RWPE2 (cell line): ENCODE measurements around the gene ANKRD60.
A peak's percentile ranks its signal among the peaks of the same experiment; 100 is the strongest.

Experiments used
- ATAC-seq: fragments of 200-7000 bp; cut with Tn5 transposase; 3 replicates; pipeline ENCODE4 v1.9.1; 2021; ENCODE audit warnings: low read depth
- DNase-seq: peaks from one replicate; pipeline ENCODE4 v3.0.0-alpha.2; 2020; ENCODE audit warnings: low spot score
- H3K27ac ChIP-seq: fragments of 450-650 bp; 2 replicates; pipeline ENCODE4 v1.5.1; 2017; ENCODE audit warnings: mild to moderate bottlenecking; ENCODE audit not compliant: poor library complexity, severe bottlenecking
- H3K27me3 ChIP-seq: fragments of 250-450 bp; sonication (Bioruptor Pico); 2 replicates; pipeline ENCODE4 v1.5.1; 2021; ENCODE audit warnings: mild to moderate bottlenecking, moderate library complexity; ENCODE audit not compliant: insufficient read depth, poor library complexity, severe bottlenecking
- H3K36me3 ChIP-seq: fragments of 250-450 bp; sonication (Bioruptor Pico); 2 replicates; pipeline ENCODE4 v1.5.1; 2020; ENCODE audit warnings: low read depth, mild to moderate bottlenecking, moderate library complexity
- H3K4me1 ChIP-seq: fragments of 250-450 bp; sonication (Bioruptor Pico); 2 replicates; pipeline ENCODE4 v1.5.1; 2021; ENCODE audit warnings: mild to moderate bottlenecking, moderate library complexity; ENCODE audit not compliant: insufficient read depth, poor library complexity, severe bottlenecking
- H3K4me3 ChIP-seq: fragments of 250-450 bp; sonication (Bioruptor Pico); 2 replicates; pipeline ENCODE4 v1.5.1; 2021; ENCODE audit warnings: mild to moderate bottlenecking, moderate library complexity; ENCODE audit not compliant: severe bottlenecking
- H3K9me3 ChIP-seq: fragments of 250-450 bp; sonication (Bioruptor Pico); 2 replicates; pipeline ENCODE4 v1.5.1; 2021; ENCODE audit warnings: mild to moderate bottlenecking, moderate library complexity; ENCODE audit not compliant: severe bottlenecking
- CTCF ChIP-seq: fragments of 450-650 bp; IDR thresholded peaks from one replicate; pipeline ENCODE4 v1.5.1; 2017; ENCODE audit warnings: mild to moderate bottlenecking, moderate library complexity; ENCODE audit not compliant: poor library complexity, severe bottlenecking

ANKRD60 gene

DNA sequence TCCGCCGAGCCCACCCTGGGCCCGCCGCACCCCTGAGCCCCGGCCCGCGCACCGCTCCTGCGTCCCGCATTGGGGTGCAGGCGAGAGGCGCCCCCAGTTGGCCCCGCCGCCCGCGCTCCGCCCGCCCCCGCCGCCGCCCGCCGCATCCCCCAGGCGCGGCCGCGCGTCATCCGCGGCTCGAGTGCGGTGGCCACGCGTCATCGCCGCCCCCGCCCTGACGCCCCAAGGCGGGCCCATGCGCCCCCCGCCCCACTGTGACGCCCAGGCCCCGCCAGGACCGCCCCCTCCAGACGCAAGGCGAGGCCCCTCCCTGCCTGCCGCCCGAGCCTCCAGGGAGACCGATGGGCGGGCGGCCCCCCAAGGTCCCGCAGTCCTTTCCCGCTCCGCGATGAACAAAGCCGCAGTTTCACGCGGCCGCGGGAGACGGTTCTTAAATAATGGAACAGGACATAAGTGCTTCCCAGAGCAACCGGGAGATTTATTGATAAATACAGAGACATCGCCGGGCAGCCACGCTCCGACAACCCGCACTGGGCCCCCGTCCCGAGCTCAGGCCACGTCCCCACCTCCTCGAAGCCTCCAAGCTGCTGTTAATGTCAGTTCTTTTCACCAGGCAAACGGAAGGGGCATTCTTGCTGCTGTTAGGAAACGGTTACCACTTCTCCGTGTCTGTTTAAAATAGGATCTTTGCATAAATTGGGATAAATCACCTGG is at the start of gene ANKRD60:
Gene ANKRD60, minus strand, starts transcription at position 170 of the 714 bp plus-strand sequence. Its CDS starts 0 bp downstream, at position 170.
- Histone ChIP-seq H3K27ac (no peak within 1 kb of the TSS), H3K36me3 (peaks cover 12% of the 10 kb centered on the region), H3K4me1 (no peaks in the 10 kb centered on the region), H3K9me3 (no peaks in the 10 kb centered on the region), H3K4me3 (no peak within 1 kb of the TSS), H3K27me3 (peaks cover 49% of the 10 kb centered on the region)
- peak; percentile 10; the same call in 1 of the 3 replicates for ATAC-seq
- peak; percentile 75 for DNase-seq
- TF ChIP-seq CTCF: no peak

DNA sequence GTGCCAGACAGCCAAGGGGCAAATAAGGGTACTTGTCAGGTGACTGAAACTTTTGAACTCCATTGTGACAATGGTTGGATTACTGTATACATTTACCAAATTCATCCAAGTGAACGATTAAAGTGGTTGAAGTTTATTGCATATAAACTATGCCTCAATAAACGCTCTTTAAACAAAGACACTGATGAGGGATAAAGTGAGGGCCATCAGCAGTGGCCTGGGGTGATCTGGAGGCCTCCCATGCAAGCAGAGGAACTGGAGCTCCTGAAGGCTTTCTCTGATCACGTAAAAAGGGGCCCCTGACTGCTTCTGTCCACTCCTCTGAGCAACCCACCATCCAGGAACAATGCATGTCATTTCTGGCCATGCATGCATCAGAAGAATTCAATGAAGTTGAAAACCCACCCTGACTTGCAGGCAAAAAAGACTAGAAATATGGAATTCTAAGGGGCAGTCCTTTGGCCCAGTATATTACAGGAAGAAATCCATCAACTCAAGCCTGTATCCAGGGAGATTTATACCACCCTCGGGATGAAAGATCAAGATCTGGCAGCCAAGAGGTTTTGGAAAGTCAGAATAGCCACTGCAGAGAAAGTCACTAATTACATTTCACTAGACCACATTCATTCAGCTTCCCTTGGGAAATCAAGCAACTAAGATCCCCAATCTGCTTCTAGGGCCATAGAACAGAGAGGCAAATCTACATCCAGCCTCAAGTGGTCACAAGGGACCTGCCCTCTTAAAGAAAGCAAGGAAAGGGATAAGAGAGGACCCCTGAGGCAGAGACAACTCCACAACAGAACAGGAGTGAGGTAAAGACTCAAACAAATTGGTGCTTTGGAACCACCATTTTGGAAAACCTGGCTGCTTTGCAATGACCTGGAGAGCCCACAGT is 49.4 kb upstream of the ANKRD60 start:
- Histone ChIP-seq H3K36me3 (peaks cover 24% of the 10 kb centered on the region), H3K27me3 (no peaks in the 10 kb centered on the region), H3K4me1 (no peaks in the 10 kb centered on the region), H3K27ac (no peak overlapping the region), H3K4me3 (no peak overlapping the region), H3K9me3 (peaks cover 11% of the 10 kb centered on the region)
- DNase-seq (no peak), ATAC-seq (no peak)
- TF ChIP-seq CTCF: no peak

DNA sequence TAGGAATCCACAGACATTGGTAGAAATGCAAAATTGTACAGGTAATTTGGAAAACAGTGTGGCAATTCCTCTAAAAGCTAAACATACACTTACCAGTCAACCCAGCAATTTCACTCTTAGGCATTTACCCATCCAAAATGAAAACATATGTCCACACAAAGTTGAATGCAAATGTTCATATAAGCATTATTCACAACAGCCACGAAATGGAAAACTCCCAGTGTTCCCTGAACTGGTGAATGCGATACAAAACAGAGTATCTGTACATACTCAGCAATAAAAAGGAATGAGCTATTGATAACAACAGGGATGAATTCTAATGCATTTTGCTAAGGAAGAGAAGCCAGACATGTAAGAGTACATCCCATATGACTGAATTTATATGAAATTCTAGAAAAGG is 48.7 kb upstream of the ANKRD60 start:
- no peak for ATAC-seq
- no peak for DNase-seq
- H3K9me3 ChIP-seq: peaks cover 11% of the 10 kb centered on the region
- H3K4me3 ChIP-seq: no peak overlapping the region
- H3K27me3 ChIP-seq: no peaks in the 10 kb centered on the region
- TF ChIP-seq CTCF: no peak
- peaks cover 32% of the 10 kb centered on the region for H3K36me3 ChIP-seq
- H3K4me1 ChIP-seq: no peaks in the 10 kb centered on the region
- H3K27ac ChIP-seq: no peak overlapping the region

GRCh38 chr20:58274384-58274783 is 45.9 kb upstream of the ANKRD60 start:
- DNase-seq (no peak), ATAC-seq (no peak)
- peaks cover 11% of the 10 kb centered on the region for H3K9me3 ChIP-seq
- H3K27ac ChIP-seq: no peak overlapping the region
- no peak overlapping the region for H3K4me3 ChIP-seq
- H3K4me1 ChIP-seq: no peaks in the 10 kb centered on the region
- TF ChIP-seq CTCF: no peak
- H3K27me3 ChIP-seq: no peaks in the 10 kb centered on the region
- peaks cover 49% of the 10 kb centered on the region for H3K36me3 ChIP-seq
